ENCODE measurements around the gene CCNG1.
"Not testable (repeated sequence)": the region's sequence is repeated elsewhere in the genome, so short reads cannot be mapped to it uniquely, and the experiment has no call there.

GRCh38 chr5:163426128-163426527 is 11.3 kb upstream of the CCNG1 start:
- not testable (repeated sequence) for TF ChIP-seq CTCF, POLR2AphosphoS5 (IDR thresholded peaks at IDR 0.05)
